ENCODE measurements around the gene ZNF428. TPM values are rescaled to one million over a fixed set of nuclear protein-coding genes. Genes with fewer than 3 reads are reported as not detected.

The ZNF428 gene
- total and polyA plus RNA-seq, 9 donors = 11.6 to 69.0 (median 43.1) TPM

- Histone ChIP-seq H3K36me3 (no peaks in the 10 kb centered on the region), H3K4me1 (ENCODE audit: insufficient read depth) (peaks cover 7% of the 10 kb centered on the region), H3K9me3 (no peaks in the 10 kb centered on the region), H3K4me3 (no peak overlapping the region), H3K27me3 (no peaks in the 10 kb centered on the region), H3K27ac (no peak overlapping the region)
- intact Hi-C loops (cut with DNase I) = no loop called here
- no peak for DNase-seq
- TF ChIP-seq EP300 (IDR thresholded peaks at IDR 0.05) (no peak), CTCF (IDR thresholded peaks at IDR 0.05) (no peak), POLR2A (IDR thresholded peaks at IDR 0.05) (no peak)
- 83 to 95% (median 91%) methylated on average over 2 of the region's 2 CpGs for WGBS, 3 donors
Measured at GRCh38 chr19:43582495-43582894, 36.9 kb downstream of the ZNF428 start.

DNA sequence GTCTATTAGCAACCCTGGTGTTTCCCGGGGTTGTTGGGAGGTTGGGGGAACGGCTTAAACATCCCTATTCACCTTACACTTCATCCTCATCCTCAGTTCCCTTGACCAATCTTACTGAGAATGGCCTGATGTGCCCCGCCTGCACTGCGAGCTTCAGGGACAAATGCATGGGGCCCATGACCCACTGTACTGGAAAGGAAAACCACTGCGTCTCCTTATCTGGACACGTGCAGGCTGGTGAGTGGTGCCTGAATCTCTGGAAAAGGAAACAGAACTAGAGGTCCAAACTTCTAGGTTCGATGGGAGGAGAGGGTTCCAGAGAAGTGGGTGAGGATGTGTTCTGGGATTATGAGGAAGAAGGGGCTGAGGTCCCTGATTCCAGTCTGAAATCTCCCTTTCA is 38.0 kb downstream of the ZNF428 start:
- Histone ChIP-seq H3K27me3 (no peaks in the 10 kb centered on the region), H3K4me3 (peak overlapping the region; percentile 46), H3K9me3 (no peaks in the 10 kb centered on the region), H3K36me3 (no peaks in the 10 kb centered on the region), H3K4me1 (ENCODE audit: insufficient read depth) (peaks cover 7% of the 10 kb centered on the region), H3K27ac (peak overlapping the region; percentile 20 to 62)
- TF ChIP-seq POLR2A (IDR thresholded peaks at IDR 0.05) (no peak), EP300 (IDR thresholded peaks at IDR 0.05) (no peak), CTCF (IDR thresholded peaks at IDR 0.05) (no peak)
- peak in 1 of 5 donors; percentile 26 for DNase-seq
- intact Hi-C loops (cut with DNase I) = no loop called here
- 11 to 48% (median 27%) methylated on average over 7 of the region's 7 CpGs for WGBS, 3 donors

GRCh38 chr19:43578787-43579186 is 40.6 kb downstream of the ZNF428 start:
- H3K4me3 ChIP-seq = no peak overlapping the region
- H3K27ac ChIP-seq = no peak overlapping the region
- intact Hi-C loops (cut with DNase I) = no loop called here
- H3K27me3 ChIP-seq = no peaks in the 10 kb centered on the region
- no peaks in the 10 kb centered on the region for H3K36me3 ChIP-seq
- 81 to 85% (median 83%) methylated on average over 3 of the region's 3 CpGs for WGBS, 3 donors
- peaks cover 17% of the 10 kb centered on the region for H3K4me1 ChIP-seq (ENCODE audit: insufficient read depth)
- TF ChIP-seq POLR2A (IDR thresholded peaks at IDR 0.05) (no peak), EP300 (IDR thresholded peaks at IDR 0.05) (no peak), CTCF (IDR thresholded peaks at IDR 0.05) (no peak)
- no peaks in the 10 kb centered on the region for H3K9me3 ChIP-seq
- no peak for DNase-seq

DNA sequence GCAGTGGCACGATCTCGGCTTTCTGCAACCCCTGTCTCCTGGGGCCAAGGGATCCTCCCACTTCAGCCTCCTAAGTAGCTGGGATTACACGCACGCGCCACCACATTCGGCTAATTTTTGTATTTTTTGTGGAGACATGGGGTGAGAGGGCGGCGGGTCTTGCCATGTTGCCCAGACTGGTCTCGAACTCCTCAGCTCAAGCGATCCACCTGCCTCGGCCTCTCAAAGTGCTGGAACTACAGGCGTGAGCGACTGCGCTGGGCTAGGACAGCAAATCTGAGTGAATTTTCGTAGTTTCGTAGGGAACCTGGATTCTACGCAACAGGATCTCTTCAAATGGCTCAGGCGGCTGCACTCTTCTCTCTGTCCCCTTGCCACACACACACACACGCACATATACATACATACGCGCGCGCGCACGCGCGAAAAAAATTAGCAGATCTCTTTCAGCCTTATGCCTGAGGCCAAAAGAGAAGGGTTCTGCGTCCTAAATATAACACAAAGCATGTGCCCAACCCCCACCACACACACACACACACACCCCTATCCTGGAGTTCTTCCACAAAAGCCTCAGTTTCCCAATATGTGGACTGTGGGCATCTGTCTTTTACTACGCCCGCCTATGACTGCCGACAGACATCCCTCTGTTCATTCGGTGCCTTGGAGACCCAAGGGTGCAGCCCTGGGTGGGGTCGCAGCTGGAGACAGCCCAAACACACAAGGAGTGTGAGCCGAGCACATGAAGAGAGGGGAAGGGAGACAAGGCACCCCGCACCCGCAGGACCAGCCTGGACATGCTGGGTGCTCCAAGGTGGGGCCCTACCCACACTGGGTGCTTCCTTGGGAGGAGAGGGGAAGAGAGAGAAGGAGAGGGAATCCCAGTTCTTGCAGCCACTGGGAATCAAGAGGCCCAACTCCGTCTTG is 43.2 kb downstream of the ZNF428 start:
- Histone ChIP-seq H3K27ac (peak overlapping the region in 1 of 2 donors; percentile 58), H3K4me1 (ENCODE audit: insufficient read depth) (peaks cover 13% of the 10 kb centered on the region)
- WGBS, 3 donors = 67 to 77% (median 73%) methylated on average over 37 of the region's 37 CpGs

More for the DNA sequence above, 43.2 kb downstream of the ZNF428 start:
- no peaks in the 10 kb centered on the region for H3K9me3 ChIP-seq
- peak; percentile 26 to 60 (median 54) for DNase-seq
- H3K27me3 ChIP-seq = no peaks in the 10 kb centered on the region
- intact Hi-C loops (cut with DNase I) = no loop called here
- no peak for TF ChIP-seq CTCF (IDR thresholded peaks at IDR 0.05)
- TF ChIP-seq EP300 (IDR thresholded peaks at IDR 0.05) = no peak
- TF ChIP-seq POLR2A (IDR thresholded peaks at IDR 0.05) = no peak
- H3K4me3 ChIP-seq = peak overlapping the region; percentile 38
- no peaks in the 10 kb centered on the region for H3K36me3 ChIP-seq

All from ovary (tissue), 9 donors.